ENCODE results near the gene TMEM82.

The TMEM82 gene

GRCh38 chr1:15756143-15757015 is 14.1 kb downstream of the TMEM82 start:
- DNase-seq (ENCODE audit: low read depth, low spot score), result no peak

GRCh38 chr1:15757016-15757543 is 14.8 kb downstream of the TMEM82 start:
- no peak for DNase-seq (ENCODE audit: low read depth, low spot score)

GRCh38 chr1:15757575-15758342 is 15.5 kb downstream of the TMEM82 start:
- DNase-seq (ENCODE audit: low read depth, low spot score), result no peak

- no peak for DNase-seq (ENCODE audit: low read depth, low spot score)
Observed at GRCh38 chr1:15758343-15758931, 16.1 kb downstream of the TMEM82 start, which contains the start of gene FBLIM1. TSS of gene FBLIM1 (plus strand) at chr1:15758795. CDS start at chr1:15764984, 6,189 bp downstream.

- no peak for DNase-seq (ENCODE audit: low read depth, low spot score)
Observed at GRCh38 chr1:15758953-15759661, 16.8 kb downstream of the TMEM82 start.

- no peak for DNase-seq (ENCODE audit: low read depth, low spot score)
Observed at GRCh38 chr1:15760520-15761211, 18.4 kb downstream of the TMEM82 start.

GRCh38 chr1:15761366-15762128 is 19.2 kb downstream of the TMEM82 start:
- no peak for DNase-seq (ENCODE audit: low read depth, low spot score)

- DNase-seq (ENCODE audit: low read depth, low spot score), result no peak
Observed at GRCh38 chr1:15762546-15762945, 20.2 kb downstream of the TMEM82 start.

GRCh38 chr1:15764269-15764764 is 22.0 kb downstream of the TMEM82 start:
- no peak for DNase-seq (ENCODE audit: low read depth, low spot score)

- DNase-seq (ENCODE audit: low read depth, low spot score), result no peak
Observed at GRCh38 chr1:15764890-15765289, 22.6 kb downstream of the TMEM82 start.

GRCh38 chr1:15765495-15766194 is 23.3 kb downstream of the TMEM82 start:
- DNase-seq (ENCODE audit: low read depth, low spot score), result no peak

GRCh38 chr1:15767941-15768340 is 25.6 kb downstream of the TMEM82 start:
- DNase-seq (ENCODE audit: low read depth, low spot score), result no peak

- DNase-seq (ENCODE audit: low read depth, low spot score), result no peak
Observed at GRCh38 chr1:15768388-15768787, 26.1 kb downstream of the TMEM82 start.

GRCh38 chr1:15770313-15770962 is 28.1 kb downstream of the TMEM82 start:
- DNase-seq (ENCODE audit: low read depth, low spot score), result no peak

GRCh38 chr1:15771836-15772515 is 29.7 kb downstream of the TMEM82 start:
- DNase-seq (ENCODE audit: low read depth, low spot score), result no peak

GRCh38 chr1:15775706-15776105 is 33.4 kb downstream of the TMEM82 start:
- no peak for DNase-seq (ENCODE audit: low read depth, low spot score)

- DNase-seq (ENCODE audit: low read depth, low spot score), result no peak
Observed at GRCh38 chr1:15777909-15778707, 35.8 kb downstream of the TMEM82 start.
